ENCODE results near the gene DAZAP1. TPM values are rescaled to one million over a fixed set of nuclear protein-coding genes. Genes with fewer than 3 reads are reported as not detected.

The DAZAP1 gene
- total and polyA plus RNA-seq, 8 donors = 21.4 to 124 (median 51.5) TPM

DNA sequence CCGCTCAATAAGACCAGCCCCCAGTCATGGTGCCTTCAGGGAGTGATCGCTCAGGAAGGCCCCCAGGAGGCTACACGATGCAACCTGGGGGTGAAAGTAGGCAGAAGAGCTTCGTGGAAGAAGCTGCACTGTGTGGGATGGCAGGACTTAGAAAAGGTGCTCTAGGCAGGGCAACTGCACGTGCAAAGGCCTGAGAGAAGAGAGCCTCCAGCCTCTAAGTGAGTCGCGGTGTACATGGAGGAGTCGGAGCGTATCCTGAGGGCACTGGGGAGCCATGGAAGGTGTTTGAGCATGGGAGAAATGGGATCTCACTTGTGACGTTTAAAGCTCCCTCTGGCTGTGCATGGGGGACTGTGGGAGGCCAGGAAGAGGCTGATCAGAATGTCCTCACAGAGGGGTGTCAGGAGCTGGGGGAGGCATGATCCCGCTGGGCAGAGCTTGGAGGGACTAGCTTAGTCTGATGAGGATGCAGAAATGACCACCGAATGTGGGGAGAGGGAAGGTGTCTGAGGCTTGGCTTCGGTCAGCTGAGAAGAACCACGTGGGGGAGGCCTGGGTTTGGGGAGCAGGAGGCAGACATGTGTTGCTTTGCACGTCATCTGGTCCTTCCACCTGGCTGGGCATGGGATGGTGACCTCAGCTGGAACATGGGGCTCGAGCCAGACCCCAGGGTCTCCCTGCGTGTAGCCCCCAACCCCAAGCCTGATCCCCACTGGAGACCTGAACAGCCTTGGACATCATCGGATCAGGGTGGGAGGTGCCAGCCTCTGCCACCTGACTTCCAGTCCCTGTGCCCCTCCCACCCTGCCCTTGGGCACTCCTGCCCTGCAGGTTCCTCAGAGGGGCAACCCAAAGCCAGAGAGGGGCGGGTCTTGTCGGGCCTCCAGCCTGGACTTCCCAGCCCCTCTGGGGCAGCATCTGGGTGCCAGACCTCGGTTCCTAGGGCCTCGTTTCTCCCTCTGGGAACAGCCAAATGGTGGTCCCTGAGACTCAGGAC lies 43.6 kb downstream of the DAZAP1 start:
- 49 to 56% (median 54%) methylated on average over 20 to 22 of the region's 22 CpGs for WGBS, 5 donors
- no peak overlapping the region for H3K27ac ChIP-seq
- H3K9me3 ChIP-seq = no peaks in the 10 kb centered on the region
- TF ChIP-seq, protein P1, sequence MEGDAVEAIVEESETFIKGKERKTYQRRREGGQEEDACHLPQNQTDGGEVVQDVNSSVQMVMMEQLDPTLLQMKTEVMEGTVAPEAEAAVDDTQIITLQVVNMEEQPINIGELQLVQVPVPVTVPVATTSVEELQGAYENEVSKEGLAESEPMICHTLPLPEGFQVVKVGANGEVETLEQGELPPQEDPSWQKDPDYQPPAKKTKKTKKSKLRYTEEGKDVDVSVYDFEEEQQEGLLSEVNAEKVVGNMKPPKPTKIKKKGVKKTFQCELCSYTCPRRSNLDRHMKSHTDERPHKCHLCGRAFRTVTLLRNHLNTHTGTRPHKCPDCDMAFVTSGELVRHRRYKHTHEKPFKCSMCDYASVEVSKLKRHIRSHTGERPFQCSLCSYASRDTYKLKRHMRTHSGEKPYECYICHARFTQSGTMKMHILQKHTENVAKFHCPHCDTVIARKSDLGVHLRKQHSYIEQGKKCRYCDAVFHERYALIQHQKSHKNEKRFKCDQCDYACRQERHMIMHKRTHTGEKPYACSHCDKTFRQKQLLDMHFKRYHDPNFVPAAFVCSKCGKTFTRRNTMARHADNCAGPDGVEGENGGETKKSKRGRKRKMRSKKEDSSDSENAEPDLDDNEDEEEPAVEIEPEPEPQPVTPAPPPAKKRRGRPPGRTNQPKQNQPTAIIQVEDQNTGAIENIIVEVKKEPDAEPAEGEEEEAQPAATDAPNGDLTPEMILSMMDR (IDR thresholded peaks at IDR 0.05) = no peak
- no peak for TF ChIP-seq POLR2AphosphoS5 (IDR thresholded peaks at IDR 0.05)
- no peak for TF ChIP-seq POLR2A (IDR thresholded peaks at IDR 0.05)
- peaks cover 56 to 100% (median 94%) of the 10 kb centered on the region in 3 donors for H3K27me3 ChIP-seq
- H3K4me1 ChIP-seq = peaks cover 26 to 61% (median 45%) of the 10 kb centered on the region in 4 donors
- H3K4me3 ChIP-seq = no peak overlapping the region
- H3K36me3 ChIP-seq = no peaks in the 10 kb centered on the region
- DNase-seq = no peak
- intact Hi-C loops (cut with DNase I; ENCODE audit: low total_unique reads) = no loop called here

DNA sequence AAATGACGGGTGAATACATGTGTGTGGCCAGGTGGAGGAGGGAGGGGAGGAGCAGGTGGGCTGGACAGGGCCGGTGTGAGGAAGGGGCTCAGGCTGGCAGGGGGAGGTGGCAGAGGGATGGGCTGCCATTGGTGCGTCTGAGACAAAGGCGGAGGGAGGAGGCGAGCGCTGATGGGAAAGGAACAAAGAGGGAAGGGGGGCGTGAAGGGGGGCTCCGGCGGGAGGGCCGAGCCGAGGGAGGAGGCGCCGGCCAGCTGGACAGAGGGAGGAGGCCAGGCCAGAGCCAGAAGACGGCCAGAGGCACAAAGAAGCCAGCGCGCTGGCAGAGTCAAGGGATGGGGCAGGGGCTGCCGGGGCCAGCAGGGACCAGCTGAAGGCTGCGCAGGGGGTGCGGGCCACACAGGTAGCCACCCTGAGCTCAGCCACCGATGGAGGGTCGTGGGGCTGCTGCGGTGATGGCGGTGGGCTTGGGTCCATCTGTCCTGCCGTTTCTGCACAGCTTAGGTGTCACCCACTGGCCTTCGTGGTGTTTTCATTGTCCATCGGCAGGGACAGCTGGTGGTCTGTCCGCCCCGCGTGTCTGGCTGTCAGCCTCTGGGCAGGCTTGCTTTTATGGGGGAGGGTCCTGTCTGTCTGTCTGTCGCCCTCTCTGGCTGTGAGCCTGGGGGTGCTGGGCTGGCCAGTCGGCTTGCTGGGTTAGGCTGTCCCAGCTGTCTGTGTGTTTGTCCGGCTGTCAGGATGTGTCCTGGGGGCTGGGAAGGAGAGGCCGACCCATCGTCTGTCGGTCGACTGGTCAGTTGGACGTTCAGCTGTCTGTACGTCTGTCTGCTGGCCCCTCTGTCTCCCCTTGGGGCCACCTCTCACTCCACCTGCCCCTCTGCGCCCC lies 44.8 kb downstream of the DAZAP1 start:
- intact Hi-C loops (cut with DNase I; ENCODE audit: low total_unique reads) = no loop called here
- Histone ChIP-seq H3K27me3 (peaks cover 54 to 100% (median 94%) of the 10 kb centered on the region in 3 donors), H3K4me1 (peaks cover 18 to 61% (median 45%) of the 10 kb centered on the region in 4 donors), H3K27ac (no peak overlapping the region), H3K36me3 (no peaks in the 10 kb centered on the region), H3K9me3 (no peaks in the 10 kb centered on the region), H3K4me3 (no peak overlapping the region)
- peak in 1 of 2 donors; percentile 62 for DNase-seq
- TF ChIP-seq POLR2A (IDR thresholded peaks at IDR 0.05) (no peak), EP300 (IDR thresholded peaks at IDR 0.05) (no peak), POLR2AphosphoS5 (IDR thresholded peaks at IDR 0.05) (no peak)
- TF ChIP-seq, protein P1 (IDR thresholded peaks at IDR 0.05) = no peak
- 18 to 29% (median 20%) methylated on average over 25 to 39 of the region's 39 CpGs for WGBS, 5 donors

DNA sequence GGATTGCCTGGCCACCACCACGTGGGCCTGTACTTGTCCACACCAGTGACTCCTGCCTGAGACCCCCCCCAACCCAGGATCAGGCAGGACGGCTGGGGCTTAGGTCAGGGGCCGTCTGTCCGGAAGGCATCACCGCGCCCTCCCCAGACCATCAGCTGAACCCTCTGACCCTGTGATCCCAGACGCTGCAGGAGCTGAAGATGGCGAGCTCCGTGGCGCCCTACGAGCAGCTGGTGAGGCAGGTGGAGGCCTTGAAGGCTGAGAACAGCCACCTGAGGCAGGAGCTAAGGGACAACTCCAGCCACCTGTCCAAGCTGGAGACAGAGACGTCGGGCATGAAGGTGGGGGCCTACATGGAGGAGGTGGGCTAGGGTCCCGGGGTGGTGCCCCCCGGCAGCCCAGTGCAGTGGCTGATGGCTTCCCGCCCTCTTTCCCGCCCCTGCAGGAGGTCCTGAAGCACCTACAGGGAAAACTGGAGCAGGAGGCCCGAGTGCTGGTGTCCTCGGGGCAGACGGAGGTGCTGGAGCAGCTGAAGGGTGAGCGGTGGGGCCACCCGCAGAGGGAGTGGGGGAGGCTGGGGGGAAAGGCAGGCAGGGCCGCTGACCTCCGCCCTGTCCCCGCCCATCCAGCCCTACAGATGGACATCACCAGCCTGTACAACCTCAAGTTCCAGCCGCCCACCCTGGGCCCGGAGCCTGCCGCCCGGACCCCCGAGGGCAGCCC lies 45.6 kb downstream of the DAZAP1 start:
- H3K27ac ChIP-seq = no peak overlapping the region
- TF ChIP-seq POLR2AphosphoS5 (IDR thresholded peaks at IDR 0.05) = no peak
- TF ChIP-seq POLR2A (IDR thresholded peaks at IDR 0.05) = no peak
- TF ChIP-seq, protein P1 (IDR thresholded peaks at IDR 0.05) = no peak
- no peak for TF ChIP-seq EP300 (IDR thresholded peaks at IDR 0.05)
- H3K36me3 ChIP-seq = no peaks in the 10 kb centered on the region
- peaks cover 51 to 100% (median 94%) of the 10 kb centered on the region in 3 donors for H3K27me3 ChIP-seq
- H3K4me1 ChIP-seq = peaks cover 18 to 60% (median 47%) of the 10 kb centered on the region in 4 donors
- WGBS, 5 donors = 34 to 53% (median 44%) methylated on average over 11 to 30 of the region's 30 CpGs
- H3K9me3 ChIP-seq = no peaks in the 10 kb centered on the region
- intact Hi-C loops (cut with DNase I; ENCODE audit: low total_unique reads) = no loop called here
- no peak overlapping the region for H3K4me3 ChIP-seq
- DNase-seq = no peak
